Endothelial cell of umbilical vein (primary cell): ENCODE results near the gene TTYH2. TPM values are rescaled to one million over a fixed set of nuclear protein-coding genes. Genes with fewer than 3 reads are reported as not detected.

Experiments used
- BruUV-seq: library from RNA; stranded (reverse); fragments of 400-500 nt; replicated peaks from 2 replicates; lab custom pipeline; 2021; lab: Mats Ljungman, UMichigan
- CTCF ChIA-PET: fragments of 300-600, 350-600 bp; sonication (Branson Sonifier 250); formaldehyde crosslinking; loops from one replicate; lab custom pipeline; 2021; ENCODE audit warnings: antibody characterized with exemption, inconsistent platforms; lab: Charles Lee
- POLR2A ChIA-PET: fragments of 300-600, 350-600 bp; sonication (Branson Sonifier 250); formaldehyde crosslinking; loops from one replicate; lab custom pipeline; 2021; ENCODE audit warnings: antibody characterized with exemption, inconsistent platforms; lab: Charles Lee
- DNase-seq: peaks from one replicate; pipeline ENCODE4 v3.0.0-alpha.2; 2011; ENCODE audit warnings: low read depth, low spot score
- FAIRE-seq: peaks from 2 replicates; lab custom pipeline; 2011; peaks lifted over from hg19 to GRCh38; lab: Jason Lieb, UNC
- H2AFZ ChIP-seq: 2 replicates; pipeline ENCODE4 v1.6.0; 2012; ENCODE audit warnings: low read depth, low read length, control low read depth, inconsistent platforms
- H3K27ac ChIP-seq: 2 replicates; pipeline ENCODE4 v1.5.1; 2011; ENCODE audit warnings: low read depth, mild to moderate bottlenecking, control low read depth, low read length, moderate library complexity; ENCODE audit not compliant: insufficient read depth
- H3K27me3 ChIP-seq, 2 experiments: 2 replicates each; pipeline versions ENCODE4 v1.6.0 to v1.6.1; 2011; ENCODE audit warnings: low read length in 2 of 2, mixed read lengths in 1 of 2; ENCODE audit not compliant: control insufficient read depth in 2 of 2, insufficient read depth in 2 of 2
- H3K36me3 ChIP-seq, 2 experiments: 2 replicates in 1 of 2; 3 replicates in 1 of 2; pipeline ENCODE4 v1.5.1; 2011; ENCODE audit warnings: low read length in 2 of 2, mild to moderate bottlenecking in 1 of 2, moderate library complexity in 1 of 2; ENCODE audit not compliant: control insufficient read depth in 2 of 2, insufficient read depth in 2 of 2; ENCODE audit errors: extremely low read depth in 1 of 2
- H3K4me1 ChIP-seq: 3 replicates; pipeline ENCODE4 v1.5.1; 2011; ENCODE audit warnings: mild to moderate bottlenecking, low read length; ENCODE audit not compliant: control insufficient read depth, insufficient read depth; ENCODE audit errors: extremely low read depth
- H3K4me2 ChIP-seq: 2 replicates; pipeline ENCODE4 v1.6.1; 2011; ENCODE audit warnings: low read length, control low read depth, mixed read lengths; ENCODE audit not compliant: insufficient read depth
- H3K4me3 ChIP-seq, 3 experiments: fragments of 200-600 bp in 1 of 3; sonication (generic), shearing (Covaris generic) in 1 of 3; replicated peaks in 1 of 3; 2 replicates each; pipeline ENCODE4 v1.5.1; 2011 to 2016; ENCODE audit warnings: control low read depth in 3 of 3, low read length in 3 of 3, mild to moderate bottlenecking in 2 of 3, inconsistent platforms in 1 of 3, low read depth in 1 of 3, moderate library complexity in 1 of 3; ENCODE audit not compliant: insufficient read depth in 1 of 3
- H3K79me2 ChIP-seq: 2 replicates; pipeline ENCODE4 v1.6.0; 2012; ENCODE audit warnings: low read length, inconsistent platforms; ENCODE audit not compliant: control insufficient read depth, insufficient read depth
- H3K9ac ChIP-seq: replicated peaks from 2 replicates; pipeline ENCODE3; 2011; ENCODE audit warnings: low read length, control low read depth; ENCODE audit not compliant: insufficient read depth; ENCODE audit errors: extremely low read depth
- H3K9me1 ChIP-seq: replicated peaks from 3 replicates; pipeline ENCODE4 v1.6.0; 2011; ENCODE audit warnings: mild to moderate bottlenecking, low read length; ENCODE audit not compliant: control insufficient read depth, insufficient read depth; ENCODE audit errors: extremely low read depth
- H3K9me3 ChIP-seq: replicated peaks from 2 replicates; pipeline ENCODE4 v1.5.1; 2012; ENCODE audit warnings: low read length, inconsistent platforms; ENCODE audit not compliant: control insufficient read depth, insufficient read depth
- H4K20me1 ChIP-seq: replicated peaks from 2 replicates; pipeline ENCODE3; 2011; ENCODE audit warnings: mild to moderate bottlenecking, low read length; ENCODE audit not compliant: control insufficient read depth, insufficient read depth; ENCODE audit errors: extremely low read depth
- EZH2 ChIP-seq: IDR thresholded peaks from 2 replicates; pipeline ENCODE4 v1.6.1; 2012; ENCODE audit warnings: borderline replicate concordance, low read depth, mild to moderate bottlenecking, moderate library complexity, low read length, inconsistent platforms; ENCODE audit not compliant: severe bottlenecking
- GATA2 ChIP-seq: IDR thresholded peaks from 2 replicates; pipeline ENCODE4 v1.7.0; 2011; ENCODE audit warnings: low read depth, mild to moderate bottlenecking, moderate library complexity, mixed read lengths, low read length; ENCODE audit not compliant: insufficient read length, insufficient read depth
- JUN ChIP-seq: IDR thresholded peaks from 2 replicates; pipeline ENCODE4 v1.6.1; 2011; ENCODE audit warnings: borderline replicate concordance, low read depth; ENCODE audit not compliant: insufficient read length, insufficient read depth
- POLR2A ChIP-seq: IDR thresholded peaks from 2 replicates; pipeline ENCODE4 v1.6.1; 2012; ENCODE audit warnings: low read depth, mild to moderate bottlenecking, control low read depth, low read length
- dilution Hi-C: fragments of 300-500 bp; cut with MboI; formaldehyde crosslinking; loops from one replicate; pipeline ENCODE4 v1.15.0; 2019; ENCODE audit warnings: low sequenced_read_pairs; ENCODE audit not compliant: extremely low pct_ligation_motif_present
- intact Hi-C: fragments of 100-400 bp; cut with micrococcal nuclease; formaldehyde crosslinking; loops from one replicate; pipeline ENCODE4 v1.10.0; 2022
- polyA plus RNA-seq, 4 experiments: library from polyadenylated mRNA; depleted of rRNA in 3 of 4; stranded (reverse) in 3 of 4; unstranded in 1 of 4; fragments of >200 nt; gene quantifications; 2 replicates each; pipeline versions ENCODE4 v1.2.1 to v1.2.3, GENCODE V29; 2011 to 2012; ENCODE audit warnings: missing spikeins in 1 of 4
- total RNA-seq: library from RNA; stranded (reverse); gene quantifications from 2 replicates; pipeline ENCODE4 v1.2.3, GENCODE V29; 2021
- TF ChIP-seq, protein P1 (sequence below): IDR thresholded peaks from 2 replicates; pipeline ENCODE4 v1.6.1; 2011; ENCODE audit not compliant: insufficient read depth, insufficient read length

TTYH2 gene
- total and polyA plus RNA-seq, 2 donors (not counting 3 experiments of a cell fraction or from before 2014, with no cell fraction given) = 0.75 to 2.0 TPM

DNA sequence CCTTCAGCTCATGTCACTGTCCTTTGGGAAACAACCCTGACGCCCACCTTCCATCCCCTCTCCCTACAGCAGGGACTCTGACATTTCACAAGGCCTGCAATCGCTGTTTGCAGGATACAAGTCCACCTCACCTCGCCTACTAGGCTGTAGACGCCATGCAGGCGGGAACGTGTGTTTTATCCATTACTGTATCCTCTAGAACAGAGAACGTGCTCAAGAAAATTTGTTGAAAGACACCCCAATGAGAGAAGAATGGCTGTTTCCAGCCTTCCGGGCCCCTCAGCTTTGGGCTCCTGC is 1.5 kb upstream of the TTYH2 start:
- H3K4me2 ChIP-seq = peak overlapping the region; percentile 73
- FAIRE-seq (no peak), DNase-seq (no peak)
- H3K9ac ChIP-seq = no peak overlapping the region
- no peak for TF ChIP-seq POLR2A
- no peak for TF ChIP-seq JUN
- H3K9me3 ChIP-seq = no peaks in the 10 kb centered on the region
- peaks cover 14% of the 10 kb centered on the region for H3K79me2 ChIP-seq
- H3K36me3 ChIP-seq = peaks cover 21 to 22% of the 10 kb centered on the region in 2 experiments
- H4K20me1 ChIP-seq = no peaks in the 10 kb centered on the region
- no peaks in the 10 kb centered on the region for H3K9me1 ChIP-seq
- H3K4me1 ChIP-seq = peaks cover 17% of the 10 kb centered on the region
- ChIA-PET CTCF (interaction anchor here (1.0 to 1.9 kb wide), 5 partner anchors 9 to 244 kb away, joined by 3 to 9 read pairs (median 3); partner anchors contain the start of gene RPL38), POLR2A (interaction anchor here (1.0 kb wide), 1 partner anchor 9 kb away, joined by 3 read pairs; the partner anchor contains the start of gene RPL38)
- H2AFZ ChIP-seq = no peak overlapping the region
- no peak overlapping the region for H3K27ac ChIP-seq
- intact Hi-C loops = loop anchor here (5.0 kb wide), 2 partner anchors 85 to 155 kb away; partner anchors contain the start of gene GPR142
- BruUV-seq = no TSS peak
- H3K4me3 ChIP-seq = no peak overlapping the region
- H3K27me3 ChIP-seq = no peaks in the 10 kb centered on the region
- dilution Hi-C loops = no loop called here

DNA sequence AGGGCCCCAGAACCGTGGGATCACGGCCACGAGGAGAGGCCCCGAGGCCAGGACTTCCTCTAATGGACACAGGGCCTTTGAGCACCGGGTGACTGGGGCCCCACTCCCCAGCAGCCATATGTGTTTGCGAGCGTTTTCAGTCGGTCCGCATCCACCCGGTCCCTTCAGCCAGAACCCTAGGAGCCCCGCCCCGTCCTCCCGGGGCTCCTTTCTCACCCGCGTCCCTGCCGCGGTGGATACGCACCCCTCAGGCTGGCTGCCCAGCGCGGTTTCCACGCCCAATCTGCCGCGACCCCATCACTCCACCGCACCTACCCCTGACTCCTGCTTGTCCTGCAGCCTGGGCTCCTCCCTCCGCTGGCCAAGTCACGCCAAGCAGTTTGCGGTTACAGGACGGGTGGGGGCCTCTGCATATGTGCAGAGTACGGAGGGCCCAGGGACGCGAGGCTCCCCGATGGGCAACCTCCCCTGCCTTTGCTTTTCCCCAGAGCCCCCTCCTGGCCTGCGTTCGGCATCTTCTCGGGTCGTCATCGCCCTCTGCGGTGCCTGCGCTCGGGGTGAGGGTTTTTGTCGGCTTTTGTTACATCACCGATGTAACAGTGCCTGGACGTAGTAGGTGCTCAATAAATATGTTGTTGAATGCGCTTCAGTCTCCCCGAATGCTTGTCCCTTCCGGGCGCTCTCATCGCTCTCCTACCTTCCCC is 1.0 kb upstream of the TTYH2 start:
- no TSS peak for BruUV-seq
- Histone ChIP-seq H3K79me2 (peaks cover 10% of the 10 kb centered on the region), H3K9me1 (no peaks in the 10 kb centered on the region), H3K4me2 (peak overlapping the region; percentile 73), H3K36me3 (peaks cover 21 to 22% of the 10 kb centered on the region in 2 experiments), H3K27ac (no peak overlapping the region), H3K9me3 (no peaks in the 10 kb centered on the region), H4K20me1 (no peaks in the 10 kb centered on the region), H3K27me3 (no peaks in the 10 kb centered on the region), H3K9ac (peak overlapping the region; percentile 53), H3K4me1 (peaks cover 17% of the 10 kb centered on the region), H3K4me3 (peak overlapping the region; percentile 41 to 76 (median 50)), H2AFZ (peak overlapping the region; percentile 73)
- POLR2A ChIA-PET = interaction anchor here (1.0 to 1.5 kb wide), 3 partner anchors 8 to 9 kb away, joined by 3 to 7 read pairs (median 6); partner anchors contain the start of gene RPL38
- dilution Hi-C loops (no loop called here), intact Hi-C loops (loop anchor here (5.0 kb wide), 2 partner anchors 85 to 155 kb away; partner anchors contain the start of gene GPR142)
- DNase-seq (peak; percentile 20), FAIRE-seq (peak; percentile 59)
- CTCF ChIA-PET = interaction anchor here (1.0 to 1.9 kb wide), 9 partner anchors 9 to 243 kb away, joined by 3 to 34 read pairs (median 3); partner anchors contain the start of gene RPL38
- TF ChIP-seq POLR2A = no peak
- TF ChIP-seq EZH2 = peak; percentile 29
- TF ChIP-seq, protein P1, sequence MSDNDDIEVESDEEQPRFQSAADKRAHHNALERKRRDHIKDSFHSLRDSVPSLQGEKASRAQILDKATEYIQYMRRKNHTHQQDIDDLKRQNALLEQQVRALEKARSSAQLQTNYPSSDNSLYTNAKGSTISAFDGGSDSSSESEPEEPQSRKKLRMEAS = no peak
- no peak for TF ChIP-seq JUN
- TF ChIP-seq GATA2 = no peak
